CD1c-positive myeloid dendritic cell (primary cell): Measurements from ENCODE around the gene CHST9.
"Not testable (repeated sequence)": the region's sequence is repeated elsewhere in the genome, so short reads cannot be mapped to it uniquely, and the experiment has no call there.

Experiments used
- DNase-seq: peaks from one replicate; pipeline ENCODE4 v3.0.0-alpha.2; 2016; ENCODE audit errors: extremely low spot score

CHST9 gene

GRCh38 chr18:27185025-27185763 lies at the start of gene CHST9:
Gene CHST9 (minus strand): TSS chr18:27185308. CDS start chr18:27142809, 42,499 bp downstream.
- no peak for DNase-seq

GRCh38 chr18:27232355-27232754 lies 47.2 kb upstream of the CHST9 start:
- not testable (repeated sequence) for DNase-seq

- DNase-seq, result not testable (repeated sequence)
Measured at GRCh38 chr18:27231671-27232070, 46.6 kb upstream of the CHST9 start.

GRCh38 chr18:27231221-27231620 lies 46.1 kb upstream of the CHST9 start:
- not testable (repeated sequence) for DNase-seq

- no peak for DNase-seq
Measured at GRCh38 chr18:27227721-27228120, 42.6 kb upstream of the CHST9 start.

- DNase-seq, result no peak
Measured at GRCh38 chr18:27226556-27227075, 41.5 kb upstream of the CHST9 start.

- DNase-seq, result no peak
Measured at GRCh38 chr18:27225947-27226481, 40.9 kb upstream of the CHST9 start.

- no peak for DNase-seq
Measured at GRCh38 chr18:27223526-27224291, 38.6 kb upstream of the CHST9 start.

GRCh38 chr18:27214831-27215230 lies 29.7 kb upstream of the CHST9 start:
- DNase-seq, result no peak

- DNase-seq, result no peak
Measured at GRCh38 chr18:27213123-27213717, 28.1 kb upstream of the CHST9 start.

GRCh38 chr18:27211569-27211968 lies 26.5 kb upstream of the CHST9 start:
- DNase-seq, result no peak

GRCh38 chr18:27206411-27206810 lies 21.3 kb upstream of the CHST9 start:
- DNase-seq, result no peak

- no peak for DNase-seq
Measured at GRCh38 chr18:27202741-27203140, 17.6 kb upstream of the CHST9 start.

- no peak for DNase-seq
Measured at GRCh38 chr18:27198036-27198435, 12.9 kb upstream of the CHST9 start.

GRCh38 chr18:27188309-27188708 lies 3.2 kb upstream of the CHST9 start:
- DNase-seq, result no peak

- no peak for DNase-seq
Measured at GRCh38 chr18:27185897-27186296, 789 bp upstream of the CHST9 start.

- DNase-seq, result no peak
Measured at GRCh38 chr18:27184115-27185024, 738 bp downstream of the CHST9 start.

GRCh38 chr18:27181726-27182125 lies 3.4 kb downstream of the CHST9 start:
- DNase-seq, result no peak

GRCh38 chr18:27178424-27178823 lies 6.7 kb downstream of the CHST9 start:
- no peak for DNase-seq

- no peak for DNase-seq
Measured at GRCh38 chr18:27175914-27176313, 9.2 kb downstream of the CHST9 start.

- no peak for DNase-seq
Measured at GRCh38 chr18:27175245-27175644, 9.9 kb downstream of the CHST9 start.
